B cell (primary cell): ENCODE results near the gene PLEKHG3.

ENCODE experiments used
- EZH2 ChIP-seq: IDR thresholded peaks from 2 replicates; pipeline ENCODE4 v1.6.1; 2012; ENCODE audit warnings: borderline replicate concordance, low read depth, mild to moderate bottlenecking, moderate library complexity, low read length; ENCODE audit not compliant: insufficient read depth, poor library complexity, severe bottlenecking
- TF ChIP-seq, protein P1 (sequence below): fragments of 200-600 bp; IDR thresholded peaks from one replicate; pipeline ENCODE4 v1.8.0; 2022; ENCODE audit warnings: antibody characterized with exemption, mild to moderate bottlenecking

DNA sequence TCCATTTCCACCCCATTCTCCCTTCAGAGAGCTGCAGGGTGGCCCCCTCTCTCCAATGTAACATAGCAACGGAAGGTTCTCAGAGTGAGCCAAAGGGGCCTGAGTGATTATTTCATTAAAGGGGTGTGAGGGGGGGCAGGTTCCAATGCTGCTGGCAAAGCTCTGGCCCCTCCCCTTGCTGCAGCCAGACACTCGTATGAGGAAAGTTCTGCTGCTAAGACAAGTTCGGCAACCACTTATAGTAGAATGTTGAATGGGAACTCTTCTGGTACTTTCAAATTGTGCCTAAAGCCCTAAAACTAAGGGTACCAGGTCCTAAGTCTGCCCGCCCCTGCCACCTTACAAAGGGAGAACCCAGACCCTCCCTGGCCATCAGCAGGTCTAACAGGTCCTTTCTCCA, 49.8 kb downstream of the PLEKHG3 start:
- TF ChIP-seq, protein P1, sequence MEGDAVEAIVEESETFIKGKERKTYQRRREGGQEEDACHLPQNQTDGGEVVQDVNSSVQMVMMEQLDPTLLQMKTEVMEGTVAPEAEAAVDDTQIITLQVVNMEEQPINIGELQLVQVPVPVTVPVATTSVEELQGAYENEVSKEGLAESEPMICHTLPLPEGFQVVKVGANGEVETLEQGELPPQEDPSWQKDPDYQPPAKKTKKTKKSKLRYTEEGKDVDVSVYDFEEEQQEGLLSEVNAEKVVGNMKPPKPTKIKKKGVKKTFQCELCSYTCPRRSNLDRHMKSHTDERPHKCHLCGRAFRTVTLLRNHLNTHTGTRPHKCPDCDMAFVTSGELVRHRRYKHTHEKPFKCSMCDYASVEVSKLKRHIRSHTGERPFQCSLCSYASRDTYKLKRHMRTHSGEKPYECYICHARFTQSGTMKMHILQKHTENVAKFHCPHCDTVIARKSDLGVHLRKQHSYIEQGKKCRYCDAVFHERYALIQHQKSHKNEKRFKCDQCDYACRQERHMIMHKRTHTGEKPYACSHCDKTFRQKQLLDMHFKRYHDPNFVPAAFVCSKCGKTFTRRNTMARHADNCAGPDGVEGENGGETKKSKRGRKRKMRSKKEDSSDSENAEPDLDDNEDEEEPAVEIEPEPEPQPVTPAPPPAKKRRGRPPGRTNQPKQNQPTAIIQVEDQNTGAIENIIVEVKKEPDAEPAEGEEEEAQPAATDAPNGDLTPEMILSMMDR = no peak
- no peak for TF ChIP-seq EZH2
